ENCODE results near the gene CWH43. TPM values are rescaled to one million over a fixed set of nuclear protein-coding genes. Genes with fewer than 3 reads are reported as not detected.

Gene CWH43
- total RNA-seq = not detected in 2 replicates

GRCh38 chr4:48985976-48986653 lies at the start of gene CWH43:
Gene CWH43, plus strand, starts transcription at chr4:48986275. Its CDS starts 155 bp downstream, at chr4:48986430.

Other genes with a start within 250 kb of the CWH43 start
- 45.1 and 59.6 TPM in 2 replicates for gene FRYL, start 206.0 kb upstream of the CWH43 start, total RNA-seq
- 78.6 and 87.9 TPM in 2 replicates for gene OCIAD1, start 155.2 kb upstream of the CWH43 start, total RNA-seq
- gene OCIAD2, start 79.5 kb upstream of the CWH43 start, total RNA-seq = 13.2 and 47.5 TPM in 2 replicates